GM23248 (cell line): ENCODE data around the gene SNX24.

Experiments
- EZH2 ChIP-seq: fragments of 200-600 bp; sonication (generic); IDR thresholded peaks from 2 replicates; pipeline ENCODE4 v1.6.1; 2018; ENCODE audit warnings: antibody characterized with exemption, mild to moderate bottlenecking; ENCODE audit not compliant: insufficient read depth, poor library complexity, severe bottlenecking
- EZH2phosphoT487 ChIP-seq: fragments of 200-600 bp; sonication (generic); IDR thresholded peaks from 2 replicates; pipeline ENCODE4 v1.6.1; 2018; ENCODE audit warnings: antibody characterized with exemption, moderate library complexity, mild to moderate bottlenecking, low read depth; ENCODE audit not compliant: insufficient read depth

- TF ChIP-seq EZH2 (no peak), EZH2phosphoT487 (no peak)
Observed at GRCh38 chr5:122916490-122916889, 71.1 kb downstream of the SNX24 start.
